Esophagus squamous epithelium (tissue), 5 donors: Measurements from ENCODE around the gene DARS1. TPM values are rescaled to one million over a fixed set of nuclear protein-coding genes. Genes with fewer than 3 reads are reported as not detected.
"Not testable (repeated sequence)": the region's sequence is repeated elsewhere in the genome, so short reads cannot be mapped to it uniquely, and the experiment has no call there.

Experiments used
- DNase-seq: peaks from one replicate; lab custom pipeline; 2025; lab: John Stamatoyannopoulos, UW
- H3K27ac ChIP-seq, 4 donors: fragments of 200-600 bp; sonication (generic); one replicate each; pipeline ENCODE4 v1.5.1; 2016 to 2019; ENCODE audit warnings: mild to moderate bottlenecking in 1 of 4
- H3K27me3 ChIP-seq, 4 donors: fragments of 200-600 bp; sonication (generic); 1 replicate in 3 of 4; 2 replicates in 1 of 4; pipeline versions ENCODE4 v1.5.1 to v1.6.0; 2017 to 2021; ENCODE audit warnings: antibody characterized with exemption in 1 of 4
- H3K36me3 ChIP-seq, 3 donors: fragments of 200-600 bp; sonication (generic); one replicate each; pipeline ENCODE4 v1.5.1; 2016 to 2019
- H3K4me1 ChIP-seq, 3 donors: fragments of 200-600 bp; sonication (generic); one replicate each; pipeline ENCODE4 v1.5.1; 2017 to 2019
- H3K4me3 ChIP-seq, 4 donors: fragments of 200-600 bp; sonication (generic); 1 replicate in 3 of 4; 2 replicates in 1 of 4; pipeline ENCODE4 v1.5.1; 2016 to 2019; ENCODE audit warnings: mild to moderate bottlenecking in 2 of 4, moderate library complexity in 1 of 4
- H3K9me3 ChIP-seq, 3 donors: fragments of 200-600 bp; sonication (generic); one replicate each; pipeline ENCODE4 v1.5.1; 2016 to 2019
- POLR2A ChIP-seq, 4 donors: fragments of 450-650 bp; IDR thresholded peaks; one replicate each; pipeline ENCODE4 v1.6.1; 2017; ENCODE audit warnings: antibody characterized with exemption in 4 of 4, mild to moderate bottlenecking in 4 of 4, moderate library complexity in 3 of 4
- WGBS, 2 donors: methylation state at CpG; one replicate each; pipeline ENCODE4 v1.1.5; 2018; 5-methylcytosine and 5-hydroxymethylcytosine counted together
- intact Hi-C: fragments of 100-400 bp; cut with DNase I; formaldehyde crosslinking; loops from one replicate; pipeline ENCODE4 v1.15.0; 2022
- total RNA-seq, 4 donors: library from RNA; depleted of rRNA; stranded (reverse); fragments of >200 nt; gene quantifications; one replicate each; pipeline ENCODE4 v1.1.0, GENCODE V29; 2016
- TF ChIP-seq, protein P1 (sequence below), 6 experiments: fragments of 450-650 bp in 4 of 6; fragments of 200-600 bp in 2 of 6; sonication (generic) in 2 of 6; IDR thresholded peaks; one replicate each; pipeline ENCODE4 v1.5.1; 2016 to 2019; ENCODE audit warnings: antibody characterized with exemption in 6 of 6, mild to moderate bottlenecking in 4 of 6, moderate library complexity in 4 of 6
- donor health status: DM: yes; HTN: yes; CAD: no.

DARS1 gene
- total RNA-seq, 4 donors from 2014 or later: 38.4 to 104 (median 84.3) TPM

DNA sequence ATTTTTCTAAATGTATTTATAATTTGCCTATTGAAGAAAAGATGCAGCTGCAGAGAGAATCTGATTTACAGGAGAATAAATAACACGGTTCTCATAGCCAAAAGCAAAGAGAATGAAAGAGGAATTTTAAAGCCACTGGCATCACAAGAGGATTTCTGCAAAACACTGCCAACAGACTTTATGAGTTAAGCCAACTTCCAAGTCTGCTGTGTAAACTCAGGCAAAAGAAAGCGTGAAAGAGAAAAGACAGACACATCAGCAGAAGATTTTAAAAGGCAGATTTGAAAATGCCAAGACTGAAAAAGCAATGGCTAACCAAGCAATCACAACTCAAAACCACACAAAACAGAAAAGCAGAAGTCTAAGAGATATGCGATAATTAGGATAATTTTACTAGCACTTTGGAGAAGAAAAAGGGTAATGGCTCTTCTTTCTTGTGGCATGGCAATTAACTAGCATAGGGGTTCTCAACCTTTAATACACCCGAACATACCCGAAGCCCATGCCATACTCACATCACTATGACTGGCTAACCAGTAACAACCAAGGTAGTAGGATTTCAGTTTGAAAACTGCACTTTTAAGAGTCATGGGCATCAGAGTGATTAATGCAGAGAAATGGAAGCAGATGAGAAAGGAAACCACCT lies 4.9 kb downstream of the DARS1 start:
- Histone ChIP-seq H3K9me3 (no peaks in the 10 kb centered on the region), H3K4me1 (peaks cover 0 to 33% (median 15%) of the 10 kb centered on the region in 3 donors), H3K36me3 (peaks cover 3 to 76% (median 17%) of the 10 kb centered on the region in 3 donors), H3K27me3 (no peaks in the 10 kb centered on the region), H3K4me3 (no peak overlapping the region), H3K27ac (no peak overlapping the region)
- DNase-seq: no peak
- TF ChIP-seq, protein P1, sequence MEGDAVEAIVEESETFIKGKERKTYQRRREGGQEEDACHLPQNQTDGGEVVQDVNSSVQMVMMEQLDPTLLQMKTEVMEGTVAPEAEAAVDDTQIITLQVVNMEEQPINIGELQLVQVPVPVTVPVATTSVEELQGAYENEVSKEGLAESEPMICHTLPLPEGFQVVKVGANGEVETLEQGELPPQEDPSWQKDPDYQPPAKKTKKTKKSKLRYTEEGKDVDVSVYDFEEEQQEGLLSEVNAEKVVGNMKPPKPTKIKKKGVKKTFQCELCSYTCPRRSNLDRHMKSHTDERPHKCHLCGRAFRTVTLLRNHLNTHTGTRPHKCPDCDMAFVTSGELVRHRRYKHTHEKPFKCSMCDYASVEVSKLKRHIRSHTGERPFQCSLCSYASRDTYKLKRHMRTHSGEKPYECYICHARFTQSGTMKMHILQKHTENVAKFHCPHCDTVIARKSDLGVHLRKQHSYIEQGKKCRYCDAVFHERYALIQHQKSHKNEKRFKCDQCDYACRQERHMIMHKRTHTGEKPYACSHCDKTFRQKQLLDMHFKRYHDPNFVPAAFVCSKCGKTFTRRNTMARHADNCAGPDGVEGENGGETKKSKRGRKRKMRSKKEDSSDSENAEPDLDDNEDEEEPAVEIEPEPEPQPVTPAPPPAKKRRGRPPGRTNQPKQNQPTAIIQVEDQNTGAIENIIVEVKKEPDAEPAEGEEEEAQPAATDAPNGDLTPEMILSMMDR (IDR thresholded peaks at IDR 0.05): no peak
- TF ChIP-seq POLR2A (IDR thresholded peaks at IDR 0.05): no peak
- intact Hi-C loops: no loop called here
- WGBS, 2 donors: 56 to 64% methylated on average over 5 of the region's 5 CpGs

DNA sequence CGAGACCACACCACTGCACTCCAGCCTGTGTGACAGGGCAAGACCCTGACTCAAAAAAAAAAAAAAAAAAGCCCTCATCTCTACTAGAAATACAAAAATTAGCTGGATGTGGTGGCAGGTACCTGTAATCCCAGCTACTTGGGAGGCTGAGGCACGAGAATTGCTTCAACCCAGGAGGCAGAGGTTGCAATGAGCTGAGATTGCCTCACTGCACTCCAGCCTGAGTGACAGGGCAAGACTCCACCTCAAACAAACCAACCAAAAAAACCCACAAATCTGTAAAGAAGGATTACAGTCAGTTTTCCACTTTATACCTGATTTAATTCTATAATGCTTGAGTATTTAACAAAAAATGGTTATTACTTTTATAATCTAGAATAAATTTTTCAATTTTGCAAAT lies 9.7 kb downstream of the DARS1 start:
- TF ChIP-seq, protein P1 (IDR thresholded peaks at IDR 0.05): no peak
- no peak for TF ChIP-seq POLR2A (IDR thresholded peaks at IDR 0.05)
- no peak for DNase-seq
- H3K36me3 ChIP-seq: peaks cover 3 to 98% (median 17%) of the 10 kb centered on the region in 3 donors
- H3K27ac ChIP-seq: no peak overlapping the region
- no peak overlapping the region for H3K4me3 ChIP-seq
- H3K27me3 ChIP-seq: no peaks in the 10 kb centered on the region
- intact Hi-C loops: no loop called here
- whole genome bisulfite sequencing, 2 donors: 95 to 100% methylated on average over 2 of the region's 2 CpGs
- peaks cover 0 to 10% (median 0%) of the 10 kb centered on the region in 3 donors for H3K4me1 ChIP-seq
- H3K9me3 ChIP-seq: no peaks in the 10 kb centered on the region

DNA sequence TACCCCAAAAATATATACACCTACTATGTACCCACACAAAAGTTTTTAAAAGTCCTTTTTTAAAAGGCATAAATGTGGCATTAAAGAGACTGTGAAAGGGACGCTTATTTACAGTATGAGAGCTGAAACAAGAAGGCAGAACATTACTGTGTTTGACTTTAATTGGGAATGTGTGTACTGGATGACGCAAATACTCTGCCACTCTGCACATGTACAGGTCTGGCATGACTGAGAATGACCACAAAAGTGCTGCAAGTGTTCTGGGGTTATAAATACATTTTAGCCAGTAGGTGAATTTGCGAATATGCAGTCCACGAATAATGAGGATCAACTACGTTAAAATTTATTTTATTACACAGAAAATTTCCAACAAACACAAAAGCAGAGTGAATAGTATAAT lies 11.4 kb downstream of the DARS1 start:
- Histone ChIP-seq H3K27me3 (no peaks in the 10 kb centered on the region), H3K36me3 (peaks cover 3 to 91% (median 16%) of the 10 kb centered on the region in 3 donors), H3K4me1 (peaks cover 0 to 6% (median 0%) of the 10 kb centered on the region in 3 donors), H3K27ac (no peak overlapping the region), H3K4me3 (no peak overlapping the region), H3K9me3 (no peaks in the 10 kb centered on the region)
- TF ChIP-seq, protein P1 (IDR thresholded peaks at IDR 0.05): no peak
- TF ChIP-seq POLR2A (IDR thresholded peaks at IDR 0.05): no peak
- WGBS, 2 donors: 90 to 93% methylated on average over 5 of the region's 5 CpGs
- intact Hi-C loops: no loop called here
- no peak for DNase-seq

DNA sequence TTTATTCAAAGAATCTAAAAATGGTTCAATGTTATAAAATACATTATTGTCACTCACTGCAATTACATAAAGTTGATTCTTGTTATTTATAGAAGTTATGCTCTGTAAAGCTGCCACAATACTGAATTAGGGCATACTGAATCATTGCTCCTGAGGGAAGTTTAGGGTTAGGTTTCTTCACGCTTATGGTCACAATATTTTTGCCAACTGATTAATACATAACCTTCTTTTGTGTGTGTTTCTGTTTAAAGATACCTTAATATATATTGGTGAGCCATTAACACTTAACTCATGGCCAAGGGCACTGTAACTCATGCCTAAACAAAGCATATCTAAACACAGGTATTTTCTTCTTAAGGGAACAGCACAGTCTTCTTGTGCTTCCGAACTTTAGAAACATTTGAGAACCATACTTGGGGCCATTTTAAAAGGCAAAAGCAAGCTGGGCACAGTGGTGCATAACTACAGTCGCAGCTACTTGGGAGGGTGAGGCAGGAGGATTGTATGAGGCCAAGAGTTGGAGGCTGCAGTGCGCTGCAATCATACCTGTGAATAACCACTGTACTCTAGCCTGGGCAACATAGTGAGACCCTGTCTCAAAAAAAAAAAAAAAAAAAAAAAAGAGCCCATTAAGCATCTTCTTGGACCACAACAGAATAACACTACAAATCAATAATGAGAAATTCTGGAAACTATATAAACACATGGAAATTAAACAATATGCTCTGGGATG lies 15.6 kb downstream of the DARS1 start:
- no peaks in the 10 kb centered on the region for H3K27me3 ChIP-seq
- intact Hi-C loops: no loop called here
- H3K4me1 ChIP-seq: peaks cover 0 to 11% (median 0%) of the 10 kb centered on the region in 3 donors
- no peaks in the 10 kb centered on the region for H3K9me3 ChIP-seq
- peaks cover 0 to 76% (median 0%) of the 10 kb centered on the region in 3 donors for H3K36me3 ChIP-seq
- H3K4me3 ChIP-seq: no peak overlapping the region
- no peak overlapping the region for H3K27ac ChIP-seq
- DNase-seq: no peak
- no peak for TF ChIP-seq POLR2A (IDR thresholded peaks at IDR 0.05)
- 72 to 77% methylated on average over 4 of the region's 4 CpGs for WGBS, 2 donors

DNA sequence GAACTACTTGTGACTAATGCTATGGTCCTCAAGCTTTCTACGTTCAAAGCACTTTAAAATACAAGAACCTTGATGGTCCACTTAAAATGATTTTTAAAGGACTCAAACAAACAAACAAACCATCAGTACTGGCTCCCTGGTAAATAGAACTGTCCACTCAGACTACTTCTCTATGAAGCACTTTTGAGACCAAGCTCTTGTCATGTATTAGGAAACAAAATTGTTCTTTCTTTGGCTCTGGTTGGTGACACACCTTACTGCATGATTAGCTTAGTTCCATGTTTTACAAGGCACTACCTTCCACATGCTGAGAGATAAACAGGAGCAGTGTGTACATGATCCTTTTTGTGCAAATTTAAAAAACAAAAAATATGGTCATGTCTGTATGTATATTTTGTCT lies 19.7 kb downstream of the DARS1 start:
- 91 to 95% methylated on average over 1 of the region's 1 CpG for WGBS, 2 donors

DNA sequence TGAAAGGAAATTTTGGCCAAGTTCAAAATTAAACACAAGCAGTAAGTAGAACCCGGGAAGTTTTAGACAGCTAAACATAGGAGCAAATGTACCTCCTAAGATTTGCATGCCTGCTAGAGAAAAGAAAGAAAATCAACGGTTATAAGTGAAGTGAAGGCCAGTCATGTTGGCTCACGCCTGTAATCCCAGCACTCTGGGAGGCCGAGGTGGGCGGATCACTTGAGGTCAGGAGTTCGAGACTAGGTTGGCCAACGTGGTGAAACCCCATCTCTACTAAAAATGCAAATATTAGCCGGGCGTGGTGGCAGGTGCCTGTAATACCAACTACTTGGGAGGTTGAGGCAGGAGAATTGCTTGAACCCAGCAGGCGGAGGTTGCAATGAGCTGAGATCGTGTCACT lies 21.0 kb downstream of the DARS1 start:
- DNase-seq, intact Hi-C loops, H3K27ac ChIP-seq, H3K27me3 ChIP-seq, H3K9me3 ChIP-seq, H3K4me3 ChIP-seq: not testable (repeated sequence)
- Histone ChIP-seq H3K4me1 (peaks cover 0 to 42% (median 0%) of the 10 kb centered on the region in 3 donors), H3K36me3 (peaks cover 0 to 50% (median 0%) of the 10 kb centered on the region in 3 donors)
- WGBS, 2 donors: 66 to 74% methylated on average over 11 of the region's 11 CpGs

More for the DNA sequence above, 19.7 kb downstream of the DARS1 start:
- Histone ChIP-seq H3K27ac (no peak overlapping the region), H3K9me3 (no peaks in the 10 kb centered on the region), H3K36me3 (peaks cover 0 to 44% (median 0%) of the 10 kb centered on the region in 3 donors), H3K27me3 (no peaks in the 10 kb centered on the region), H3K4me1 (peaks cover 0 to 45% (median 0%) of the 10 kb centered on the region in 3 donors), H3K4me3 (no peak overlapping the region)
- intact Hi-C loops: no loop called here
- TF ChIP-seq, protein P1 (IDR thresholded peaks at IDR 0.05): no peak
- TF ChIP-seq POLR2A (IDR thresholded peaks at IDR 0.05): no peak
- DNase-seq: no peak
